Nephron progenitor cell (in vitro differentiated cells): ENCODE results near the gene SFI1.

ENCODE experiments used
- DNase-seq: peaks from one replicate; pipeline ENCODE4 v3.0.0; 2021
- H3K27ac Mint-ChIP-seq: 2 replicates; pipeline ENCODE4 v1.8.0; 2021; ENCODE audit warnings: mild to moderate bottlenecking, moderate library complexity, mixed read lengths
- H3K27me3 Mint-ChIP-seq: 2 replicates; pipeline ENCODE4 v1.8.0; 2021; ENCODE audit warnings: mild to moderate bottlenecking, low read depth, mixed read lengths; ENCODE audit not compliant: poor library complexity
- H3K36me3 Mint-ChIP-seq: 2 replicates; pipeline ENCODE4 v1.8.0; 2021; ENCODE audit warnings: low read depth, mixed read lengths
- H3K4me1 Mint-ChIP-seq: 2 replicates; pipeline ENCODE4 v1.8.0; 2021; ENCODE audit warnings: mixed read lengths
- H3K4me3 Mint-ChIP-seq: 2 replicates; pipeline ENCODE4 v1.8.0; 2021; ENCODE audit warnings: mild to moderate bottlenecking, moderate library complexity, mixed read lengths
- H3K9me3 Mint-ChIP-seq: 2 replicates; pipeline ENCODE4 v1.8.0; 2021; ENCODE audit warnings: mild to moderate bottlenecking, moderate library complexity, mixed read lengths
- CTCF ChIP-seq: fragments of 200-600 bp; sonication (generic); IDR thresholded peaks from 2 replicates; pipeline ENCODE4 v1.5.0; 2021; ENCODE audit warnings: antibody characterized with exemption

The SFI1 gene

GRCh38 chr22:31628362-31628761 is 132.0 kb downstream of the SFI1 start:
- Mint-ChIP-seq H3K36me3 (no peaks in the 10 kb centered on the region), H3K9me3 (no peaks in the 10 kb centered on the region), H3K27ac (no peak overlapping the region), H3K4me1 (peaks cover 62% of the 10 kb centered on the region), H3K27me3 (no peaks in the 10 kb centered on the region), H3K4me3 (no peak overlapping the region)
- TF ChIP-seq CTCF = no peak
- no peak for DNase-seq

GRCh38 chr22:31628969-31629708 is 132.8 kb downstream of the SFI1 start:
- H3K9me3 Mint-ChIP-seq = no peaks in the 10 kb centered on the region

GRCh38 chr22:31629741-31630184 is 133.4 kb downstream of the SFI1 start:
- Mint-ChIP-seq H3K4me3 (peak overlapping the region; percentile 57), H3K27ac (no peak overlapping the region), H3K36me3 (no peaks in the 10 kb centered on the region), H3K4me1 (peaks cover 59% of the 10 kb centered on the region), H3K9me3 (no peaks in the 10 kb centered on the region), H3K27me3 (no peaks in the 10 kb centered on the region)
- TF ChIP-seq CTCF = no peak
- DNase-seq = no peak

More at GRCh38 chr22:31628969-31629708, 132.8 kb downstream of the SFI1 start:
- H3K27ac Mint-ChIP-seq = no peak overlapping the region
- no peak for TF ChIP-seq CTCF
- H3K36me3 Mint-ChIP-seq = no peaks in the 10 kb centered on the region
- no peaks in the 10 kb centered on the region for H3K27me3 Mint-ChIP-seq
- peaks cover 66% of the 10 kb centered on the region for H3K4me1 Mint-ChIP-seq
- DNase-seq = no peak
- H3K4me3 Mint-ChIP-seq = peak overlapping the region; percentile 57

- Mint-ChIP-seq H3K4me1 (peaks cover 53% of the 10 kb centered on the region), H3K27me3 (no peaks in the 10 kb centered on the region), H3K27ac (no peak overlapping the region), H3K36me3 (no peaks in the 10 kb centered on the region), H3K9me3 (no peaks in the 10 kb centered on the region), H3K4me3 (peak overlapping the region; percentile 86)
- peak; percentile 88 for DNase-seq
- TF ChIP-seq CTCF = no peak
These were observed 134.3 kb downstream of the SFI1 start for GRCh38 chr22:31630331-31631329.

GRCh38 chr22:31631436-31631835 is 135.1 kb downstream of the SFI1 start:
- Mint-ChIP-seq H3K4me1 (peaks cover 48% of the 10 kb centered on the region), H3K27ac (no peak overlapping the region), H3K9me3 (no peaks in the 10 kb centered on the region), H3K27me3 (no peaks in the 10 kb centered on the region), H3K4me3 (peak overlapping the region; percentile 86), H3K36me3 (peaks cover 4% of the 10 kb centered on the region)
- no peak for DNase-seq
- no peak for TF ChIP-seq CTCF
